GM06990 (cell line): ENCODE data around the gene MBLAC1.

ENCODE experiments used
- DNase-seq: peaks from one replicate; pipeline ENCODE4 v3.0.0-alpha.2; 2011; ENCODE audit not compliant: insufficient read length; ENCODE audit errors: extremely low read depth
- H3K27me3 ChIP-seq: replicated peaks from 2 replicates; pipeline ENCODE4 v1.6.0; 2011; ENCODE audit warnings: low read length; ENCODE audit not compliant: control insufficient read depth, insufficient read depth
- H3K36me3 ChIP-seq: 2 replicates; pipeline ENCODE4 v1.5.1; 2011; ENCODE audit warnings: low read length; ENCODE audit not compliant: control insufficient read depth, insufficient read depth
- H3K4me3 ChIP-seq: replicated peaks from 2 replicates; pipeline ENCODE4 v1.5.1; 2011; ENCODE audit warnings: low read depth, mild to moderate bottlenecking, control low read depth, low read length
- CTCF ChIP-seq: IDR thresholded peaks from 2 replicates; pipeline ENCODE4 v1.5.1; 2011; ENCODE audit warnings: low read length, control low read depth, mild to moderate bottlenecking, inconsistent platforms; ENCODE audit not compliant: insufficient read depth, poor library complexity, severe bottlenecking

The MBLAC1 gene

GRCh38 chr7:100166970-100167911 lies 40.5 kb downstream of the MBLAC1 start:
- peaks cover 1% of the 10 kb centered on the region for H3K27me3 ChIP-seq
- no peaks in the 10 kb centered on the region for H3K36me3 ChIP-seq
- TF ChIP-seq CTCF: no peak
- no peak overlapping the region for H3K4me3 ChIP-seq
- no peak for DNase-seq

GRCh38 chr7:100167912-100168323 lies 41.2 kb downstream of the MBLAC1 start:
- DNase-seq: no peak
- no peak for TF ChIP-seq CTCF
- Histone ChIP-seq H3K4me3 (peak overlapping the region; percentile 32), H3K27me3 (peaks cover 1% of the 10 kb centered on the region), H3K36me3 (no peaks in the 10 kb centered on the region)

- no peaks in the 10 kb centered on the region for H3K36me3 ChIP-seq
- no peak for DNase-seq
- H3K27me3 ChIP-seq: peaks cover 1% of the 10 kb centered on the region
- no peak overlapping the region for H3K4me3 ChIP-seq
- TF ChIP-seq CTCF: no peak
These were observed 42.5 kb downstream of the MBLAC1 start for GRCh38 chr7:100169147-100169850.

GRCh38 chr7:100170101-100170897 lies 43.5 kb downstream of the MBLAC1 start:
- TF ChIP-seq CTCF: no peak
- no peak overlapping the region for H3K4me3 ChIP-seq
- no peaks in the 10 kb centered on the region for H3K36me3 ChIP-seq
- no peak for DNase-seq
- peaks cover 1% of the 10 kb centered on the region for H3K27me3 ChIP-seq

- peaks cover 1% of the 10 kb centered on the region for H3K27me3 ChIP-seq
- H3K4me3 ChIP-seq: peak overlapping the region; percentile 37
- no peak for DNase-seq
- no peak for TF ChIP-seq CTCF
- H3K36me3 ChIP-seq: no peaks in the 10 kb centered on the region
These were observed 44.4 kb downstream of the MBLAC1 start for GRCh38 chr7:100171087-100171681.
